Colonic mucosa (tissue), 4 donors: ENCODE data around the gene DNAJC27. TPM values are rescaled to one million over a fixed set of nuclear protein-coding genes. Genes with fewer than 3 reads are reported as not detected.
A peak's percentile ranks its signal among the peaks of the same experiment; 100 is the strongest.
"Not testable (repeated sequence)": the region's sequence is repeated elsewhere in the genome, so short reads cannot be mapped to it uniquely, and the experiment has no call there.

Experiments
- DNase-seq: peaks from one replicate; pipeline ENCODE4 v3.0.0-alpha.2; 2020
- H3K27ac ChIP-seq: fragments of 200-600 bp; one replicate; pipeline ENCODE4 v1.8.0; 2021
- H3K27me3 ChIP-seq: fragments of 200-600 bp; one replicate; pipeline ENCODE4 v1.8.0; 2021
- H3K36me3 ChIP-seq: fragments of 200-600 bp; one replicate; pipeline ENCODE4 v1.8.0; 2021
- H3K4me1 ChIP-seq: fragments of 200-600 bp; one replicate; pipeline ENCODE4 v1.8.0; 2021; ENCODE audit warnings: mild to moderate bottlenecking
- H3K4me3 ChIP-seq: fragments of 200-600 bp; one replicate; pipeline ENCODE4 v1.8.0; 2021
- H3K9ac ChIP-seq, 2 donors: one replicate each; pipeline ENCODE4 v1.7.0; 2013; ENCODE audit warnings: control low read depth in 2 of 2, low read depth in 2 of 2, low read length in 2 of 2
- H3K9me3 ChIP-seq: fragments of 200-600 bp; one replicate; pipeline ENCODE4 v1.8.0; 2021
- intact Hi-C: fragments of 100-400 bp; cut with DNase I; formaldehyde crosslinking; loops from one replicate; pipeline ENCODE4 v1.14.1; 2022
- total RNA-seq, 2 donors: library from RNA; stranded (reverse); fragmentation: NEBNext Ultra II Directional in 1 of 2; extraction: Animal tissue kit (Norgen Biotek cat#: 25700) in 1 of 2; gene quantifications; one replicate each; pipeline ENCODE4 v1.2.1, GENCODE V29; 2021
- TF ChIP-seq, protein P1 (sequence below): fragments of 200-600 bp; IDR thresholded peaks from one replicate; pipeline ENCODE4 v1.8.0; 2022; ENCODE audit warnings: antibody characterized with exemption, mild to moderate bottlenecking
- donor health status: healthy.
- donor health status: DM: no; HTN: no; CAD: no.
- donor health status: DM: no; HTN: no; CAD: no.

Gene DNAJC27
- total RNA-seq = 1 to 10 TPM; 3.4 to 3.9 TPM

DNA sequence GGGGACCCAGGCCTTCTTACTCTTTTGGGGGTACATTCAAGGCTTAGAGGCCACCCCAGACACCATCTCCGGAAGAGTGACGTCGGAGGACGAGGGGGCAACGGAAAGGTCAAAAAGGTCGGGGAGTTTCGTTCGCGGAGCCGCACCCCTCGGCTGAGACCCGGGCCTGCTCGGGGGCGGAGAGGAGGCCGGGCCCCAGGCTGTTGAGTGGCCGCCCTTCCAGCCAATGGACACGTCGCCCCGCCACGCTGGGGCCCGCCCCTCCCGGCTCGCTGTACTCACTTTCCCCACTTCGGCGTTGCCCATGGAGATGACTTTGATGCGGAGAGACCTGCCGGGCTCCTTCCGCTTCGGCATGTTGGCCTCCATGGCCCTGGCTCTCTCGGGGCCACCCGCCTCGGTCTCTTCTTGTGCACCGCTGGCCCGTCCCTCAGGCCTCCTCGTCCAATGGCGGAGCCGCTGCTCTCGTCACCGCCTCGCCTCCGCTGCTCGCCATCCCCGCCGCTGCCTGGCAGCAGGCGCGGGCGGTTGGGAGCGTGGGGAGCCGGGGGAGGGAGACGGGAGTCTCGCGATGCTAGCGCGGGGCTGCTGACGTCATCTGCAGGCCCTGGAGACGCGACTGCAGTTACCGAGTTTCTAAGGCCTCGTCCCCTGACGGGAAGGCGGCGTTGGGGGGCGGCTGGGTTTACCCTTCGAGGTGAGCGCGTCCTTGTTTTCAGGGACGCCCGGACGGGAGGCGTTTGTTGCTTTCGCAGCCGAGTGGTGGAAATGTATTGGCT is at the start of gene DNAJC27:
TSS of gene DNAJC27 (minus strand) at position 420 of the 779 bp plus-strand sequence. CDS start at position 369, 51 bp downstream.
- Histone ChIP-seq H3K4me3 (peak within 1 kb of the TSS; percentile 71), H3K4me1 (no peaks in the 10 kb centered on the region), H3K36me3 (no peaks in the 10 kb centered on the region), H3K9ac (peak within 1 kb of the TSS; percentile 93 to 100), H3K27ac (peak within 1 kb of the TSS; percentile 98), H3K9me3 (no peaks in the 10 kb centered on the region), H3K27me3 (no peaks in the 10 kb centered on the region)
- TF ChIP-seq, protein P1, sequence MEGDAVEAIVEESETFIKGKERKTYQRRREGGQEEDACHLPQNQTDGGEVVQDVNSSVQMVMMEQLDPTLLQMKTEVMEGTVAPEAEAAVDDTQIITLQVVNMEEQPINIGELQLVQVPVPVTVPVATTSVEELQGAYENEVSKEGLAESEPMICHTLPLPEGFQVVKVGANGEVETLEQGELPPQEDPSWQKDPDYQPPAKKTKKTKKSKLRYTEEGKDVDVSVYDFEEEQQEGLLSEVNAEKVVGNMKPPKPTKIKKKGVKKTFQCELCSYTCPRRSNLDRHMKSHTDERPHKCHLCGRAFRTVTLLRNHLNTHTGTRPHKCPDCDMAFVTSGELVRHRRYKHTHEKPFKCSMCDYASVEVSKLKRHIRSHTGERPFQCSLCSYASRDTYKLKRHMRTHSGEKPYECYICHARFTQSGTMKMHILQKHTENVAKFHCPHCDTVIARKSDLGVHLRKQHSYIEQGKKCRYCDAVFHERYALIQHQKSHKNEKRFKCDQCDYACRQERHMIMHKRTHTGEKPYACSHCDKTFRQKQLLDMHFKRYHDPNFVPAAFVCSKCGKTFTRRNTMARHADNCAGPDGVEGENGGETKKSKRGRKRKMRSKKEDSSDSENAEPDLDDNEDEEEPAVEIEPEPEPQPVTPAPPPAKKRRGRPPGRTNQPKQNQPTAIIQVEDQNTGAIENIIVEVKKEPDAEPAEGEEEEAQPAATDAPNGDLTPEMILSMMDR = no peak
- intact Hi-C loops = no loop called here
- DNase-seq = peak; percentile 97

DNA sequence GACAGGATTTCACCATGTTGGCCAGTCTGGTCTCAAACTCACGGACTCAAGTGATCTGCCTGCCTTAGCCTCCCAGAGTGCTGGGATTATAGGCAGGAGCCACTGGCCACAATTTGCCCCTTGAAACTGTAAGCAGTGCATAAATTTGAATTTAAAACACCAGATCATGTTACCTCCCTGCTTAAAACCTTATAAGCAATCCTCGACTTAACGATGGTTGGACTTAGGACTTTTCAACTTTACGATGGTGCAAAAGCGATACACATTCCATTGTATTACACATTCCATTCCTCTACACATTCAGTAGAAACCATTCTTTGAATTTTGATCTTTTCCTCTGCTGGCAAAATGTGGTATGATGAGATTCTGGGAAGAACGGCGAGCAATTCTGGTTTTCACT is 46.9 kb upstream of the DNAJC27 start:
- no peak for DNase-seq
- Histone ChIP-seq H3K9ac (no peak overlapping the region), H3K36me3 (no peaks in the 10 kb centered on the region), H3K27ac (no peak overlapping the region), H3K4me1 (no peaks in the 10 kb centered on the region), H3K27me3 (no peaks in the 10 kb centered on the region), H3K4me3 (no peak overlapping the region), H3K9me3 (no peaks in the 10 kb centered on the region)
- TF ChIP-seq, protein P1 = no peak
- intact Hi-C loops = no loop called here

DNA sequence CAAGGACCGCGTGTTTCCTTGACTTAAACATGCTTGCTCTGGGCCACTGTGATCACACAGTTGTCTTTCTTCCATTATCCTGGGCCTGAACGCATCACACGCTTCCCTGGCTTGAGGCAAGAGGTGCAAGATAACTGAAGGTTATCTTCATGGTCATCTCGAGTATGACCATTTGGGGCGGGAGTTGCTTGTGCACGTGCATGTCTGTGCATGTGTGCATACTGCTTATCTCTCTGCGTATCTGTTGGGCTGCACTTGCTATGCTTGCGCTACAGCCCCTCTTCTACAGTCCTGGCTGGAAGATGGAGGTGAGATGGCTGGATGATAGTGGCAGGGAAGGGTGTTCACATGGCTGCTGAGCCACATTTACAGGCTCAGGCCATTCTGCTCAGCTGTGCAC is 42.9 kb upstream of the DNAJC27 start:
- intact Hi-C loops = no loop called here
- no peak for DNase-seq
- H3K27me3 ChIP-seq = no peaks in the 10 kb centered on the region
- no peak overlapping the region for H3K9ac ChIP-seq
- no peaks in the 10 kb centered on the region for H3K9me3 ChIP-seq
- TF ChIP-seq, protein P1 = no peak
- no peaks in the 10 kb centered on the region for H3K4me1 ChIP-seq
- no peak overlapping the region for H3K4me3 ChIP-seq
- no peaks in the 10 kb centered on the region for H3K36me3 ChIP-seq
- H3K27ac ChIP-seq = no peak overlapping the region

DNA sequence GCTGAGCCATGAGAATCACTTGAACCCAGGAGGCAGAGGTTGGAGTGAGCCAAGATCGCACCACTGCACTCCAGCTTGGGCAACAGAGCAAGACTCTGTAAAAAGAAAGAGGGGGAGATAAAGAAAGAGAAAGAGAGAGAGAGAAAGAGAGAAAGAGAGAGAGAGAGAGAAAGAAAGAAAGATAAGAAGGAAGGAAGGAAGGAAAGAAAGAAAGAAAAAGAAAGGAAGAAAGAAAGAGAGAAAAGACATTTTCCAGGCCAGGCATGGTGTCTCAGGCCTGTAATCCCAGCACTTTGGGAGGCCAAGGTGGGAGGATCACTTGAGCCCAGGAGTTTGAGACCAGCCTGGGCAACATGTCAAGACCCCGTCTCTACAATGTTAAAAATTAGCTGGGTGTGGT is 39.6 kb upstream of the DNAJC27 start:
- H3K27me3 ChIP-seq, H3K9me3 ChIP-seq, H3K4me1 ChIP-seq, H3K9ac ChIP-seq, H3K36me3 ChIP-seq, H3K27ac ChIP-seq, H3K4me3 ChIP-seq, intact Hi-C loops, DNase-seq: not testable (repeated sequence)

DNA sequence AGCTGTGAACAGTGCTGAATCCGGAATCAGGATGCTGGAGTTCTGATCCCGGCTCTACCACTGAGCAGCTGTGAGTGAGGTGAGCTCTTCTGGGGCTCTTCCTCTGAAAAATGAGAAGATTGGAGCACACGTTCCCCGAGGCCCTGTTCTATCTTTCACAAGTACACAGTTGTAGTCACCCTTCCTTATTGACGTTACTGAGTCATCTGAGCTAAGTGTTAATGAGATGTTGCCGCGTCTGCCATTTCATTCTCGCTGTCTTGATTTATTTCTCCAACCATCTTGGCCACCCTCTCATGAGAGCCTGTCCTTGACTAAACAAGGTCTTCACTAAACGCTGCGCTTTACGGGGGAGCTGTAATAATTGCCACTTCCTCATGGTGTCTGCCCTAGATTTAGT is 38.2 kb upstream of the DNAJC27 start:
- H3K4me1 ChIP-seq = no peaks in the 10 kb centered on the region
- no peaks in the 10 kb centered on the region for H3K27me3 ChIP-seq
- no peak overlapping the region for H3K27ac ChIP-seq
- no peaks in the 10 kb centered on the region for H3K36me3 ChIP-seq
- intact Hi-C loops = no loop called here
- H3K9ac ChIP-seq = no peak overlapping the region
- TF ChIP-seq, protein P1 = no peak
- no peak for DNase-seq
- H3K4me3 ChIP-seq = no peak overlapping the region
- no peaks in the 10 kb centered on the region for H3K9me3 ChIP-seq

DNA sequence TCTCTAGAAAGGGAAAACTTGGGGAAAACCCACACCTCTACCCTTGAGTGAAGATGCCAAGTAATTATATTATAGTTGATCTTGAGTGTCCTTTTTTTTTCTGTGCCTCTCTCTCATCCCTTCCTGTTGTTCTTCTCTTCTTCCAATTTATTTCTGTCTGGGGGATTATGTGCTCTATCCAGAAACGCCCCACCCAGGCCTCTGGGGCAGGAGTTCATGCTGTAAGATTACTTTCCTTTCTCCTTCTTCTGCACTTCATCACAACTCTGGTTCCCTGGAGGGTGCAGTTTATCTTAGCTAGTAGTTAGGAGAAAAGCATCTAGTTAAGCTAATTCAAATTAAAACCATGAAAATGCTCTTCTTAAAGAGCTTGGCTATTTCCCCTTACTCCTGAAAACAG is 30.3 kb upstream of the DNAJC27 start:
- Histone ChIP-seq H3K27ac (no peak overlapping the region), H3K9ac (no peak overlapping the region), H3K4me1 (no peaks in the 10 kb centered on the region), H3K9me3 (no peaks in the 10 kb centered on the region), H3K36me3 (no peaks in the 10 kb centered on the region), H3K4me3 (no peak overlapping the region), H3K27me3 (no peaks in the 10 kb centered on the region)
- no peak for DNase-seq
- intact Hi-C loops = no loop called here
- TF ChIP-seq, protein P1 = no peak
